ENCODE measurements around the gene ERGIC2. TPM values are rescaled to one million over a fixed set of nuclear protein-coding genes. Genes with fewer than 3 reads are reported as not detected.
A peak's percentile ranks its signal among the peaks of the same experiment; 100 is the strongest.

The ERGIC2 gene
- total RNA-seq, 1 experiment from 2014 or later = 122 TPM

DNA sequence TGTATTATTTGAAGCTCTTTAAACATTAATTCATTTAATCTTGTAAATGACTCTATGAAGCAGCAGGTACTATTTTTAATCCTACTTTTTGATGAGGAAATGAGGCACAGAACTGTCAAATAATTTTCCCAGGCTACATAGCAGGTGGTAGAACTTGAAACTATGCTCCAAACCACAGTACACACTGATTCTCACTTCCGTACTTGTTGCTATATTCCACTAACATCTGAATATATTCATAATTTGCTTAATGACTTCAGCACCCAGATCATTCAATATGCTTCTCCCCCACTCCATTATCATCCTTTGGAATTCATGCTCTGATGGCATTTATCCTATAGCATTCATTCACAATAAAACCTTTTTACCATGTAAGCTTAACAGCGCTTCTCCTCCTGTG, 4.9 kb downstream of the ERGIC2 start:
- DNase-seq (ENCODE audit: low spot score) = no peak

DNA sequence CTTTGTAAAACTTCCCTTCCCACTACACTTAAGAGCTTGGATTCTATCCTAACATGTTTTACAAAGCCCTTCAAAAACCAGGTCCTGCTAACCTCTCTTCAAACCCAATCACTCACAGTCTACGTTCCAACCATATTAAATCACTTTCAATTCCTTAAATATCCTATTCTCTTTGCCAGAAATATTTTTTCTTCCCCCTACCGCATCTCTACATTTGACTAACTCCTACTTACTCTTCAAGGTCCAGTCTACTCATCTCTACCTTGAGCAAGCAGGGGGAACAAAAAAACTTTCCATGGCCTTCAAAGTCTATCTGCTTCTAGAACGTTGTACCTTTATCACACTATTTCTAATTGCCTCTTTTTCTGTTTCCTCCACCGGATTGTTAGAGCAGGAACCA, 6.1 kb downstream of the ERGIC2 start:
- no peak for DNase-seq (ENCODE audit: low spot score)

DNA sequence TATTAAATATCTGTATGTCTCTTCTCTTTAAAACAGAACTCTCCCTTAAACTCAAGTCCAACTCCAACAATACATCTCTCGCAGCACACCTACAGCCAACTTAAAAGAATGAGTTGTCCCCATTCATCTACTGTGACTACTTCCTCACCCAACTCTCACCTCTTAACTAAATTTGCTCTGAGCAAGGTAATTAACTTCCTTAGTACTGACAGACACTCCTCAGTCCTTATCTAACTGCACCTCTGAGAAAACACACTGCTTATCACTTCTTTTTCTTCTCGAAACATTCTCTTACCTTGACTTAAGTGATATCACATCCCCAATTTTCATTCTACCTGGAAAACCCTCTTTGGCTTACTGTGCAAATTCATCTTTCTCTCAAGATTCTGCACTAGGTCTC, 7.0 kb downstream of the ERGIC2 start:
- DNase-seq (ENCODE audit: low spot score) = no peak

DNA sequence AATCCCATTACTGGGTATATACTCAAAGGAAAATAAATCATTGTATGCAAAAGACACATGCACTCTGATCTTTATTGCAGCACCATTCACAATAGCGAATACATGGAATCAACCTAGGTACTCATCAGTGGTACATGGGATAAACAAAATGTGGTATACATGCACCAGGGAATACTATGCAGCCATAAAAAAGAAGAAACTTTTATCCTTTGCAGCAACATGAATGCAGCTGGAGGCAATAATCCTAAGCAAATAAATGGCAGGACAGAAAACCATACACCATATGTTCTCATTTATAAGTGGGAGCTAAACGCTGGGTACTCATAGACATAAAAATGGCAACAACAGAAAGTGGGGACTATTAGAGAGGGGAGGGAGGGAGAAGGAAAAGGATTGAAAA, 15.9 kb downstream of the ERGIC2 start:
- no peak for DNase-seq (ENCODE audit: low spot score)

DNA sequence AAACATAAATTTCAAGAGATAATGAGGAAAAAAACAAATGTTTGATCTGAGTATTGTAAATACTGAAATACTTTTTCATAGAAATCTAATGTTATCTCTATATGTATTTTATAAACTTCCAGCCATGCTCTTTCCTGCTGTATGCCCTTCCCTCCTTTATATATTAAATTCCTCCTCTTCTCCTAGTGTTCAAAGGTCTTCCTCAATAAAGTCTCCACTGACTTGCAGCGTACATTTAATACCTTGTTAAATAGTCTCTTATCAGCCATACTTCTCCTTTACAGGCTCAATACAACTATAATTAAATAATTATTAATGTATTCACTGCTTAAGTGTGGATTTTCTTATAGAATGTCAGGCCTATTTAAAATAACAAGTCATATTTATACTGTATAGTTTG, 26.0 kb downstream of the ERGIC2 start:
- no peak for DNase-seq (ENCODE audit: low spot score)

DNA sequence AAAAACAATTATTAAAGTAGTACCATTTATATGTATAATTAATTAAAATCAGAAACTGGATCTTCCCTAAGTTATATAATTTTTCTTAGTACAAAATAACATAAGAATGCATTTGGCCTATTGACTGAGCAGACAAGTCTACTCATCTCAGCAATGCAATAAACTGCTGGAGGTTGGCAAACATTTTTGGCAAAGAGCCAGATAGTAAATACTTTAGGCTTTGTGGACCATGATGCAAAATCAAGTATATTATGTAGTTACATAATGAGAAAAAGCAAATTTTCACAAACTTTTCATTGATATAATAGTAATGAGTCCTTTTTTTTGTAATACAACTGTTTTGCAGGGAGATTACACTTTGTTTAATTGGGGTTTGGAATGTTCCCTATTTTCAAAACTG, 30.9 kb downstream of the ERGIC2 start:
- DNase-seq (ENCODE audit: low spot score) = peak; percentile 6

DNA sequence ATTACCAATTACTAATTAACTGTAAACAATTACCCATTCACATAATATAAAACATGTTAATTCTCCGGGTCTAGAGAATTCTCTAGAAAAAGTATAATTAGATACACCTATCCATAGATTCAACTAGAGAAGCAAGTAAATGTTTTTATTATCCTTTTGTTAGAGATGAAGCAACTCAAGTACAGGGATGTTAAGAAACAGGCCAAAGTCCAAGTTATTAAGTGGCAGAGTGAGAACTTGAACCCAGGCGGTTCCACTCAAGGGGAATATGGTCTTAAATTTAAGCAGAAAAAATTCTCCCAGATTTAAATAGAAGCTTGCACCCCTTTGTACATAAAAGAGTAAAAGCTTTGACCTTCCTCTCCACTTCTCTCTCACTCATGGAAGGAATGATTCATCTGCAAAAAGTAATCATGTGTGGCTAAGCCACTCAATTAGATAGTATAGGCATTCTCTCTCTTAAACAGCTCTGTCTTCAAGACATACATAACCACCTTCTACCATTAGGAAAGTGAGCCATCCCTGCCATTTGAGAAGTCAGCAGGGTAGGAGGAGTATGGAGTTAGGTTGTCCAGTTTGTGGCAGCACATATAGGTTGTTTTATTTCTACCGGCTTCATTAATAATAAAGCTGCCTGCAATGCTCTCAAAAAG, 34.1 kb downstream of the ERGIC2 start:
- DNase-seq (ENCODE audit: low spot score) = no peak

DNA sequence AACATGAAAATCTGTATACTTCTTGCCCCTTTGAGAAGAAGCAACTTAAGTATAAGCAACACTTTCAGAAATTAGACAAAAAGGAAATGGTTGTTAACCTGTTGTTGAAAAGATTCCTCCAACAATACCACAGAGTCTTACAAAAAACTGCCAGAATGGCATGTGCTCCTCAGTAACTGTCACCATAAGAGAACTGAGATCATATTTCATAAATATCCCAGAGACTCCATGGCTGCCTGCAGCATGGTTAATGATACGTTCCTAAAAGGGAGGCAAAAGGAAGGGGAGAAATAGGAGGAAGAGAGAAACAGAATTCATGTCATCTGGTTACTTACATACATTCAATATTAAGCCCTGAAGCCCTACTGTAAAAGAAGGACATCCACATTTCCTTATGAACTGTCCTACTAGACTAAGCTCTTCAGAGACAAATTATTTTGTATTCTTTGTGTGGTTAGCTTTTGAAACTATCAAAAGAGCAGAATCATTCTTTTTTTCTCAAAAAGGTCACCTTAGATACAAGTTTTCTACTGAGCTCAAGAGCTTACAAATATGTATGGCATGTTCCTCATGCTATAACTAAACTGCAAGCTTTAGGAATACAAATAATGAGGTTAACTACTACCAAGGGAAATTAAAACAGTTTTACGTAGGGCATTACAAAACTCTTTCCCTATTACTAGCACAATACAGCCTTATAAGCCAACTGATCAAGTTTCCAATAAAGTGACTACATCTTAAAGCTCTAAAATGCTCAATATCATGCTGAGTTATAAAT, 37.8 kb downstream of the ERGIC2 start:
- no peak for DNase-seq (ENCODE audit: low spot score)

DNA sequence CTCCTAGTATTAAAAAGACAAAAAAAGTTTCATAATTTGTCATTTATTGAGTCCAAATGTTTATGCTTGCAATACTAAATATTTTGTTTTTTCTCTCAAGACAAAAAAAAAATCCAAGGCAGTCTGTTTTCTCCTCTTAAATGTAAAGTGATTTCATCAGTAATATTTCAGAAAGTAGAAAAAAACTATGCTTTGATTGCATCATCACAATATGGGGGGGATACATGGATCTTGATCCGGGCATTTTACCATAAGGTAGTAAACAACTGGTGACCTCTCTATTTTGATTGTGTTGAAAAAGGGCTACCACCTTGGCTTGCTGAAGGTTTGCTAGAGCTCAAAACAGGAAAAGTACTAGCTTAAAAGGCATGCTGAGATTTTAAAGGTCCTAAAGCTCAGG, 43.6 kb downstream of the ERGIC2 start:
- no peak for DNase-seq (ENCODE audit: low spot score)

DNA sequence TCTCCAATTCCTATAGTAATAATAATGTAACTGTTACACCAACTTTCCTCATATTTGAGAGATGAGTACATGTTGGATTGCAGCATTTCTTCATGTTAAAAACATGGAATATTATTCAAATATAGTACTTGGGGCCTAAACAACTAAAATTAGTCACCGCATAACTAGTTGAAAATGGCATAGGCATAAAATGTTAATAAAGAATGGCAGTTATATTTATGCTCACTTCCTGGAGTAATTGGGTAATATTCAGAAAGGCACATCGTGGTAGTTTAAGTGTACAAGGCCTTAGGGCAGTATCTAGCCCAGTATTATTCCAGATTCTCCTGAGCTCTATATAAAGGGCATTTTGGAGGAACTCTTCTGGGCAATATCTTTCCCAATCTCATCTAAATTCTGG, 46.0 kb downstream of the ERGIC2 start:
- no peak for DNase-seq (ENCODE audit: low spot score)

DNA sequence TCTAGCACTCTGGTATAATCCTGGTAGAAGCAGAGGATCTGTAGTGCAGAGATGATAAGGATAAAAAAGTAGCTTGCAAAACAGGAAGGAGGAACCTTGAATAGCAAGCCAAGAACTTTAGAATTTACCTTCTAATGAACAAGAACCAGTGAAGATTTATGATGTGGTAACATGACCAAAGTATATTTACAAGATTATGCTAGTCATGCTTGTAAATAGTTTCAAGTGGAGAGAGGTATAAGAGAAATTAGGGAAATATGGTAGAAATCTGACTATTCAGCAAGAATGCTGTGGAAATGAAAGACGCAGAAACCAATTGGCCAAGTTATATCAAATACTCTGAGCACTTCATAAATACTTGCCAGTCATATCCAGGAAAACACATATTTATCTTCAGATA, 47.8 kb downstream of the ERGIC2 start:
- DNase-seq (ENCODE audit: low spot score) = no peak

DNA sequence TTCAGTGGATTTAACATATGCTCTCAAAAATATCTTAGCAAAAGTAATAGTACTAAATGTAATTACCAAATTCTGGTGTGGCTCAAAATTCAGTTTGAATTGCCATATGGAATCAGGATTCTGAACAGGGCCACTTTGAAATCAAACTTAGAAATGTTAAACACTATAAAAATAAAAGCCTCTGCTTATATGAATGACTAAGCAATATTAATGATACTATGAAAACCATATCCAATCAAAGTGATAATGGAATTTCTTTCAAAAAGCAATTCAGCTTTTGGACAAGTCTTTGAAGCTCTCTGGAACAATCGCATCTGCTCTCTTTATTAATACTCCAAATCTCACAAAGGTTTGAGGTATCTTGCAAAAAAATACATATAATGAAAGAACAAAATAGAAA, 51.6 kb downstream of the ERGIC2 start:
- DNase-seq (ENCODE audit: low spot score) = no peak

DNA sequence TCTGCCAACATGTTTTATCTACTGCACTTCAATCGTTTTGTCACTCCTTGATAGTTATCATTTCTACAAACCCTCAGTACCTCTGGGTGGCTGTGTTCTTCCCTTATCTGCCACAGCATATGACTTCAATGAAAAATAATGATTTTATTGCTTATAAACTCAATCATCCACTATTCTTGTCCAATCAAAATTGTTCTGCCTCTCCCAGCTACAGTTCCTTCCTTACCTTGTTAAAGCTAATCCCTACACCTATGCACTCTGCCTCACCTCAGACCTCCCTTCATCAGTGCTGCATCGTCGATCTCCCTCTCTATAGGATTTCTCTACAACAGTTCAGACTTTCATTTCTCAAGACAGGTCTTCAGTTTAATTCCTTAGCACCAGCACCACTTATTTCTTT, 58.8 kb downstream of the ERGIC2 start:
- DNase-seq (ENCODE audit: low spot score) = no peak

DNA sequence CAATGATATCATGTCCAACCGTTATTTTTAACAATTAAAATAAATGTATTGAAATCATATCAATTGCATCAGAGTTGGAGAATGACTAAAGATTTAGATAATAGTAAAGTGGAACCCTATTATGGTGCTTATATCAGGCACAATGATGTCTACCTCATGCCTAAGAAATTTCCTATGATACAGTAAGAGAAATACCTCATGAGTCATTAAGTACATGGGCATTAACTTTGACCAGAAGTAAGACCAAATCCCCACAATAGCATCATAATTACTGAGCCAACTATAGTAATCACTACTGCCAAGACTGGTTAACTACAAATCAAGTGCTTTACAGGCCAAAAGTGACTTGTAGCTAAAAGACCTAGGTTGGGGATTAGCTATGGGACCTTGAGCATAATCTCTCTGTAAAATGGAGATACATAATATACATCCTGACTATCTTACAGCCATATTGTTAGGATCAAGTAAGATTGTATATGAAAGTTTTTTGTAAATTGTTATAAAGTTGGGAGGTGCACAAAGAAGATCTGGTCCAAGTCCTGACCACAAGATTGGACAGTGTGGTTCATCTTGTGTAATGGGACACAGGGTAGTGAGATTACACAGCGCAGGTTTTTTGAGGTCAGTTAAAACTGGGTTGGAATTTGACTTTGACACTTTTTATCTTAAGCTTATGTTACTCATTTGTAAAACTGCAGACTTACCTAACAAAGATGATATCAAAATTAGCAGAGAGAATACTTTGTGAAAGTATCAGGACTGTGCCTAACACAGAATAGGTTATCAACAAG, 60.5 kb downstream of the ERGIC2 start:
- DNase-seq (ENCODE audit: low spot score) = peak; percentile 86

DNA sequence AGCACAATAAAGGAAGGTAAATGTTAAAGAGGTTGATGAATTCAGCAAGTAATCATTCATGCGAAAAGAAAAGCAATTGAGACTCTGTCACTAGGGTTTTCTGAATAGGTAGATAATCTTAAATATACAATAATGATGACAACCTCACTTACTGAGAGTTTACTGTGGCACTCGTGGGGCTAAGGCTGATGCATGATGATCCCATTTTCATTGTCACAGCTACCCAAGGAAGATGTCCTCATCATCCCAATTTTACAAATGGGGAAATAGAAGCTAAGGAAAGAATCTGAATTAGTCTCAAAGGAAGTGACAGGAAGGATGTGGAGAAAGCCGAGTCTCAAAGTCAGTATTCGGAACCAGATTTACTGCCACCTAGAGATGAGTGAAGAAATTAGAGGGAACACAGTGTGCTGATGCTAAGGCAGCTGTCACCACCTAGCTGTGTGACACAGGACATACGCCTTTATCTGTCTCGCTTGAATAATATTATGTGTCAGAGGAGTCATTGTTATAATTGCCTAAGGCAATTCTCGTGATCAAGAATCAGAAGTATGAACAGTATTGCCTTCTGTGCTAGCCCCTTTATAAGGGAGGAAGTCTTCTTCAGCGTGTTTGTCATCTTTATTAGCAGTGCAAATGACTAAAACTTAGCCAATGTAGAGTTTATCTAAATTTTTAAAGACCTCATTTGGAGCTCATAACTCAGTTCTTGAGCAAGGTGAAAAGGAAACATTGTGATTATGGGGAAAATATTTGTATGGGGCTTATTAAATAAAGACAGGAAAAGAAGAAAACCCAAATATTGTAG, 63.2 kb downstream of the ERGIC2 start:
- peak; percentile 70 for DNase-seq (ENCODE audit: low spot score)

DNA sequence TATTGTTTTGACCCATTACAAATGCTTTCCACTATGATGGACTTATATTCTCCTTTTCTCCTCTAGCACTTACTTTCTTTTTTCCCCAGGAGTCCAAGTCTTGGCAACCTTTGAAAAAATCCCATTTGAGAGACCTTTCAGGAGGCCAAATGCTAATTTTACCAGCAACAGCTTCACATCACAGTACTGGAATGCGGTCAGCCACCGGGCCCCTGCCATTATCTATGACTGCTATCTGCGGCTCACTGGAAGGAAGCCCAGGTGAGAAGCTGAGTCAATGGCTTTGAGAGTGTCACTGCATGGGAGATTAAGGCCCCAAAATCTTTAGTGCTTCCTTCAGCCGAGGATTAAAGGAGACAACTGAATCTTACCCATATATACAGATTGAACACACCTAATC, 64.2 kb downstream of the ERGIC2 start:
- peak; percentile 71 for DNase-seq (ENCODE audit: low spot score)

DNA sequence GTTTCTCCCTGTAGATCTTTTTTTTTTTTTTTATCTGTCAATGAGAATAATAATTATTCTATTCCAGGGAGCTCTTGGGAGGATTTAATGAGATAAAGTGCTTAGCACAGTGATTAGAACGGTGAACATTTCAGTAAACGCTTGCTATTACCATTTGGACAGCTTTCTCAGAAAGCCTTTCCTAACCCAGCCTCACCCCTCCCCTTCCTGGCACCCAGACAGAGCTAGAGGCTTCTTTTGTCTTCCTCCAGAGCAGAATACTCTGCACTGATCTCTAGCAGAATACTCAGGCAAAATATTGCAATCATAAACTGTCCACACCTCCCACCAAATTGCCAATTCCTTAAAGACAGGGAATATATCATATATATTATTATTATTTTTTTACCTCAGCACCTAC, 66.6 kb downstream of the ERGIC2 start:
- DNase-seq (ENCODE audit: low spot score) = no peak

DNA sequence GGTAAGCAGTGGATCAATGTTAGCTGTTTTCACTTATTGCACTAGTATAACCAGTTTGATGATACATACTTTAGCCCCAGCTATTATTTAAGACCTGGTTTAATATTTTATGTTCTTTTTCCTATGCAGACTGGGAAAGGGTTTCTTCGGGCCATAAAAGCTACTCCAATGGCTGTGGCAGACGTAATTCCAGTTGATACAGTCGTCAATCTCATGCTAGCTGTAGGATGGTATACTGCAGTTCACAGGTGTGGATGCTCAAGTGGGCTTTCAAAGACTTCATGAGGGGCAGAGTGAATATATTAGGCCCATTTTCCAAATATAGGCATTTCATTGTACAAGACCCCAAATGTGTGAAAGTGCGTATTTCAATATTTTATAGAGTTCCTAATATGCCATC, 70.1 kb downstream of the ERGIC2 start:
- no peak for DNase-seq (ENCODE audit: low spot score)

DNA sequence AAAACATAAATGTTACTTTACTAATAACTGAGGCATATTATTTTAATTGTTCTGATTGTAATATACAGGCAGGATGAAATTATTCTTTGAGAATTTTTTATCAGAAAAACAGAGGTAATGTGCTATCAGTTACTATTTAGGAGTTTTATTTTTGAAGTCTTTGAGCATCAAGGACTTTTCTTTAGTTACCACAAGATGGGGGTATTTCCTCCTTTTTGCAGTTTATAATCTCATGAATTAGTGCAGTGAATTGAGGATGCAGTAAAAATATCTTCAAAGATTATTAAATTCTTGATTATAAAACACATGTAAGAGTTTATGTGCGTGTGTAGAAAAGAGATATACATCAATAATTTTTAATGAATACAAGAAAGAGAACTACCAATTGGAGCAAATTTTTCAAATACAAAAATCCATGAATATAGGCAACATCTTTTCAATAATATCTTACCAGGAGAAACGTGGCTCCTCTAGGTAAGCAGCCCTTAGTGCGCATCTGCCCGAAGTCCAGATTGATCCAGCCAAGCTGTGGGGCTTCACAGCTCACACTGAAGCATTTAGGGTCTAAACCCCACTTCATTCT, 71.6 kb downstream of the ERGIC2 start:
- DNase-seq (ENCODE audit: low spot score) = no peak

DNA sequence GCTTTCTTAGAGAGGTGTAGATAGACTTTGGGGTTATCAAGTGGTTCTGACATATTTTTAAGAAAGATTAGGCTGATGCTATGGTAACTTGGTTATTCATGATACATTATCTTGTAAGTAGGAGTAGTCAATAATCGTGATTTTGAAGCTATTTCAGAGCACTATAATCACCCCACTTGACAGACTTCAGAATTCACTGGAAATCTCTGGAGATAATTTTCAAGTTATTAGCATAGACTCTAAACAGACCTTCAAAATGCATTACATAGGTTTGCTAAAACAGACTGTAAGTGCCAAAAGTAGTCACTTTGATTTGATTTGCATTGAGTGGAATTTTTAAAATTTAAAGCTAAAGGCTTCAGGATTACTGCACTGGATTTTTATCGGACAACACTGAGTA, 74.3 kb downstream of the ERGIC2 start:
- DNase-seq (ENCODE audit: low spot score) = no peak

DNA sequence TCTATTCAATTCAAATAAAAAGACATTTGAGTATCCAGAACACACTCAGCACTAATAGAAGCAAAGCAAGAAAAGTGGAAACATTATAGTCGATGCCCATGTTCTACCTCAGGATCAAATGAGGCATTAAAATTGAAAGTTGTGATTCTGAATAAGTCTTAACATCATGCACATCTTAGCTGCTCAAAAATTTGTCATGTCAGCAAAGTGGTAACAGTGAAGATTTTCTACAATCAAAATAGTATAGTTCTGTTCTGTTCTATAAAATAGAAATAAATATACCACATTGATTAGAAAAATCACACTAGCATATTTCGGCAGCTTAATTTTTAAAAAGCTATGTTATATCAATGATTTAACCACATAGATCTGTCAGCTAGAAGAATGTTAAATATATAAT, 74.7 kb downstream of the ERGIC2 start:
- no peak for DNase-seq (ENCODE audit: low spot score)

DNA sequence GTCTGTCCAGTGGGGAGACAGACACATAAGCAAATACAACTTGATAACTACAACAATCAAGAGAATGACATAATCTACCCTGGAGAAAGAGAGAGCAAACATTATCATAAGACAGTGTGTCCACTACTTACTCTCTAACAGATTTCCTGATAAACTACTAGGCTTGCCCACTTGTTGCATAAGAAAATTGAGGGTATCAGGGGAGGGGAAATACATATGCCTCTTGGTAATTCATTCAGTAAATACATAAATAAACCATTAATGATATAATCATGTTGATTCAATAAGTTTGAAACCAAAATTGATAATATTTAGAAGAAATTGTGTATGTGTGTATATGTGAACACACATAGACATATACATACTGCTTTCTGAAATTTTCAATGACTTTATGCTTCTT, 76.6 kb downstream of the ERGIC2 start:
- DNase-seq (ENCODE audit: low spot score) = no peak
